Retinal pigment epithelial cell (primary cell): Measurements from ENCODE around the gene EVI5.

Source experiments
- DNase-seq: peaks from one replicate; pipeline ENCODE4 v3.0.0-alpha.2; 2010; ENCODE audit warnings: low read depth
- H3K4me3 ChIP-seq: 2 replicates; pipeline ENCODE4 v1.5.1; 2011; ENCODE audit warnings: mild to moderate bottlenecking, low read length, control low read depth, moderate library complexity
- TF ChIP-seq, protein P1 (sequence below): conservative IDR thresholded peaks from 2 replicates; pipeline ENCODE4 v1.5.1; 2011; ENCODE audit warnings: low read depth, low read length, control low read depth, inconsistent platforms

The EVI5 gene

GRCh38 chr1:92481971-92482664, 302.8 kb downstream of the EVI5 start:
- H3K4me3 ChIP-seq: no peak overlapping the region
- no peak for DNase-seq
- TF ChIP-seq, protein P1, sequence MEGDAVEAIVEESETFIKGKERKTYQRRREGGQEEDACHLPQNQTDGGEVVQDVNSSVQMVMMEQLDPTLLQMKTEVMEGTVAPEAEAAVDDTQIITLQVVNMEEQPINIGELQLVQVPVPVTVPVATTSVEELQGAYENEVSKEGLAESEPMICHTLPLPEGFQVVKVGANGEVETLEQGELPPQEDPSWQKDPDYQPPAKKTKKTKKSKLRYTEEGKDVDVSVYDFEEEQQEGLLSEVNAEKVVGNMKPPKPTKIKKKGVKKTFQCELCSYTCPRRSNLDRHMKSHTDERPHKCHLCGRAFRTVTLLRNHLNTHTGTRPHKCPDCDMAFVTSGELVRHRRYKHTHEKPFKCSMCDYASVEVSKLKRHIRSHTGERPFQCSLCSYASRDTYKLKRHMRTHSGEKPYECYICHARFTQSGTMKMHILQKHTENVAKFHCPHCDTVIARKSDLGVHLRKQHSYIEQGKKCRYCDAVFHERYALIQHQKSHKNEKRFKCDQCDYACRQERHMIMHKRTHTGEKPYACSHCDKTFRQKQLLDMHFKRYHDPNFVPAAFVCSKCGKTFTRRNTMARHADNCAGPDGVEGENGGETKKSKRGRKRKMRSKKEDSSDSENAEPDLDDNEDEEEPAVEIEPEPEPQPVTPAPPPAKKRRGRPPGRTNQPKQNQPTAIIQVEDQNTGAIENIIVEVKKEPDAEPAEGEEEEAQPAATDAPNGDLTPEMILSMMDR: no peak

DNA sequence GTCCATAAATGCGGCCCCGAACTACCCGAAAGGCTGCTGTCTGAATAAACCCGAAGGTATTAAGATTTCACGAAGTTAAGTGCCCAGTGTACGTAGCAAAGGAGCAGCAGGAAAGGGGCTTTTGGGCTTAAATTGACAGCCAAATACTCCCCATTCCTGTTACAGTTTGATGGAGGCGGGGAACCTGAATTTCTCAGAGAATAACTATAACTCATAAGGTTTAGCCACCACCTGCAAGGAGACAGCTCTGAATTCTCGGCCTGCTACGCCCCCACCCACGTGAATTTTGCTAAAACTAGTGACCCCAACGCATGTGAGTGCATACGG, 303.3 kb downstream of the EVI5 start:
- no peak overlapping the region for H3K4me3 ChIP-seq
- TF ChIP-seq, protein P1: no peak
- no peak for DNase-seq

GRCh38 chr1:92480813-92481598, 303.9 kb downstream of the EVI5 start:
- no peak for DNase-seq
- TF ChIP-seq, protein P1: no peak
- H3K4me3 ChIP-seq: no peak overlapping the region

- no peak overlapping the region for H3K4me3 ChIP-seq
- TF ChIP-seq, protein P1: no peak
- no peak for DNase-seq
These were observed 304.6 kb downstream of the EVI5 start for GRCh38 chr1:92480200-92480812.

DNA sequence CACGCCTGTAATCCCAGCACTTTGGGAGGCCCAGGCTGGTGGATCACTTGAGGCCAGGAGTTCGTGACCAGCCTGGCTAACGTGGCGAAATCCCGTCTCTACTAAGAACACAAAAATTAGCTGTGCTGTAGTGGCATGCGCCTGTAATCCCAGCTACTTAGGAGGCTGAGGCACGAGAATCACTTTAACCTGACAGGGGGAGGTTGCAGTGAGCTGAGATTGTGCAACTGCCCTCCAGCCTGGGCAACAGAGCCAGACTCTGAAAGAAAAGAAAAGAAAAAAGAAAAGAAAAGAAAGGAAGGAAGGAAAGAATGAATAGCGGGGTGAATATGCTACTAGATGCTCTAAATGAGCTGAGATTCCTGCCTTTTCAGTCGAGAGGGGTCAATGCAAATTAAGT, 305.3 kb downstream of the EVI5 start:
- TF ChIP-seq, protein P1: no peak
- H3K4me3 ChIP-seq: no peak overlapping the region
- no peak for DNase-seq

DNA sequence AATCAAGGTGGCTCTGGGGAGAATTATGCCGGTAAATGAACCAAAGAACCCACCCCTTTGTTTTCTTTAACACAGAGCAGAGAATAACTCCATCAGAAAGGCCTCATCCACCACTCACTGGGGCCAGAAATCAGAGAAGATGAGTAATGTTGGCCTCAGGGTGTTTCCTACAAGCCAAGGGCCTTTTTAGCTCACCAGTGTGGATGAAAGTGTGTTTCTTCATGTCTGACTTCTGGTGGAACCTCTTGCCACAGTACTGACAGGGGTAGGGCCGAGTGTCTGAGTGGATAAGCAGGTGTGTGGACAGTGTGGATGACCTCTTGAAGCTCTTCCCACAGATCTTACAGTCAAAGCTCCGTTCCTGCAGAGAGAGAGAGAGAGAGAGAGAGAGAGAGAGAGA, 306.5 kb downstream of the EVI5 start:
- no peak overlapping the region for H3K4me3 ChIP-seq
- TF ChIP-seq, protein P1: no peak
- DNase-seq: no peak
